BLaER1 (cell line): ENCODE measurements around the gene JAM2.

Experiments used
- H3K27ac ChIP-seq: shearing (Covaris generic); formaldehyde crosslinking; 2 replicates; pipeline ENCODE4 v1.8.1; 2022
- H3K27me3 ChIP-seq: shearing (Covaris generic); formaldehyde crosslinking; 2 replicates; pipeline ENCODE4 v1.8.1; 2022
- H3K36me3 ChIP-seq: shearing (Covaris generic); formaldehyde crosslinking; 2 replicates; pipeline ENCODE4 v1.8.1; 2022
- H3K4me1 ChIP-seq: shearing (Covaris generic); formaldehyde crosslinking; 2 replicates; pipeline ENCODE4 v1.8.1; 2022
- H3K4me2 ChIP-seq: shearing (Covaris generic); formaldehyde crosslinking; 2 replicates; pipeline ENCODE4 v1.8.1; 2022
- H3K4me3 ChIP-seq: shearing (Covaris generic); formaldehyde crosslinking; 2 replicates; pipeline ENCODE4 v1.8.1; 2022
- H3K9ac ChIP-seq: shearing (Covaris generic); formaldehyde crosslinking; 2 replicates; pipeline ENCODE4 v1.8.1; 2022
- H3K9me3 ChIP-seq: shearing (Covaris generic); formaldehyde crosslinking; 2 replicates; pipeline ENCODE4 v1.8.1; 2022
- H4K20me1 ChIP-seq: shearing (Covaris generic); formaldehyde crosslinking; 2 replicates; pipeline ENCODE4 v1.8.1; 2022
- Cebpa-rat ChIP-seq: shearing (Covaris generic); IDR thresholded peaks from 2 replicates; pipeline ENCODE4 v1.8.1; 2022

JAM2 gene

DNA sequence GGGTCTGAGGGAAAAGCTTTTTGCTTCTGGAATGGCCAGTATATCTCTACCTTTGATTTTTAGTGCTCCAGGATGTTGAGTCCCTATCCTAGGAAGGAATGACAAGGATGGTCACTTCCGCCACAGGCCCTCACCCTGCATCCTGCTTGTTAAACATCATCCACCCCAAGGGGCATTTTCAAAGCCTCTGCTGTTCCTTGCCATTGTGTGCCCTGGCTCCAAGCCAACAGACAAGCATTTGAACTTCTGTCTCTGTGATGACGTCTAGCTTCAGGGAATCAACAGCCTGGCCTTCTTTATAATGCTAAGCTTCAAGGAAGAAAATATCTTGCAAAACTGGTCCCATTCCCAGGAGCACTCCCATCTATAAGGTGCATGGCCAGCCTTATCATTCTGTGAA lies 12.3 kb upstream of the JAM2 start:
- H4K20me1 ChIP-seq: no peaks in the 10 kb centered on the region
- no peaks in the 10 kb centered on the region for H3K27me3 ChIP-seq
- H3K4me1 ChIP-seq: no peaks in the 10 kb centered on the region
- no peak overlapping the region for H3K4me3 ChIP-seq
- no peak for TF ChIP-seq Cebpa-rat
- no peaks in the 10 kb centered on the region for H3K36me3 ChIP-seq
- H3K27ac ChIP-seq: no peak overlapping the region
- H3K9ac ChIP-seq: no peak overlapping the region
- no peak overlapping the region for H3K4me2 ChIP-seq
- H3K9me3 ChIP-seq: no peaks in the 10 kb centered on the region

DNA sequence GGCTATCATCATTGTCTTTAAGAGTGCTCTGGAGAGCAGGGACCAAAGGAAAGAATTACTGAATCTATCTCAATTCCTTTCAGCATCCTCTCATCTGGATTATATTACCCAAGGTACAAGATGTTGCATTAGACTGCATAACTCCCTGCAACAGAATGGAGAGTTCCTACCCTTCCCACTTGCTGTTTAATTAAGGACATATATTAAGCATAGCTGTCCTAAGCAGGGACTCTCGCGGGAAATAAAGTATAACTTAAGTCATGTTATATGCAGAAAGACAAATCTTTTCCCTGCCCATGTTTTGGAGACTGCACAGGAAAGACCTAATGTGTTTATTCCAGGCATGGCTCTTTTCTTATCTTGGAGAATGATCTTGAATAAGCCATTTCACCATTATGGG lies 6.8 kb upstream of the JAM2 start:
- Histone ChIP-seq H4K20me1 (no peaks in the 10 kb centered on the region), H3K9me3 (no peaks in the 10 kb centered on the region), H3K4me1 (no peaks in the 10 kb centered on the region), H3K4me2 (no peak overlapping the region), H3K4me3 (no peak overlapping the region), H3K27ac (no peak overlapping the region), H3K9ac (no peak overlapping the region), H3K36me3 (no peaks in the 10 kb centered on the region), H3K27me3 (no peaks in the 10 kb centered on the region)
- no peak for TF ChIP-seq Cebpa-rat

DNA sequence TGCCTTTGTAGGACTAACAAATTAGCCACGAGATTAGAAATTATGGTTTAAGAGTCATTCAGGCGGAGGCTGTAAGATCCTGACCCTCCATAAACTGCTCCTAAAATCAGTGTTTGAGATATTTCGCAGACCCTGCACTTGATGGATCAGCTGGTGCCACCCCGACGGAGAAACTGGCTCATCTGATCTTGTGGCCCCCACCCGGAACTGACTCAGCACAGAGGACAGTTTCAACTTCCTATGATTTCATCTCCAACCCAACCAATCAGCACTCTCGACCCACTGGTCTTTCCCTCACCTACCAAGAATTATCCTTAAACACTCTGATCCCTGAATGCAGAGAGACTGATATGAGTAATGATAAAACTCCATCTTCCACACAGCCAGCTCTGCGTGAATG lies 3.7 kb upstream of the JAM2 start:
- Histone ChIP-seq H3K9ac (no peak overlapping the region), H4K20me1 (no peaks in the 10 kb centered on the region), H3K4me1 (peaks cover 21% of the 10 kb centered on the region), H3K27ac (no peak overlapping the region), H3K9me3 (no peaks in the 10 kb centered on the region), H3K36me3 (no peaks in the 10 kb centered on the region), H3K4me3 (no peak overlapping the region), H3K4me2 (no peak overlapping the region), H3K27me3 (no peaks in the 10 kb centered on the region)
- TF ChIP-seq Cebpa-rat: no peak

DNA sequence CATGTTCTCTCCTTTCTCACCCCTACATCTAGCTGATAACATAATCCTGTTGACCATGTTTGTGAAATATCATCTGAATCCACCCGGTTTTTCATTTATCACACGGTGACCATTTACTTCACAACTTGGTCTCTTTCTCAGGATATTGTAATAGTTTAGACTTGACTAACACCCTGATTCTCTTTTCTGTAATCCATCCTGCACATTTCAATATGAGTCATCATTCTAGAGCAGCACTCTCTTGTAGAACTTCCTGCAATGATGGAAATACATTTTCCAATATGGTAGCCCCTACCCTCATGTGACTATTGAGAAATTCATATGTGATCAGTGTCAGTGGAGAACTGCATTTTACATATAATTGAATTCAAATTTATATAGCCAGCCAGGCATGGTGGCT lies 2.3 kb upstream of the JAM2 start:
- no peak for TF ChIP-seq Cebpa-rat

DNA sequence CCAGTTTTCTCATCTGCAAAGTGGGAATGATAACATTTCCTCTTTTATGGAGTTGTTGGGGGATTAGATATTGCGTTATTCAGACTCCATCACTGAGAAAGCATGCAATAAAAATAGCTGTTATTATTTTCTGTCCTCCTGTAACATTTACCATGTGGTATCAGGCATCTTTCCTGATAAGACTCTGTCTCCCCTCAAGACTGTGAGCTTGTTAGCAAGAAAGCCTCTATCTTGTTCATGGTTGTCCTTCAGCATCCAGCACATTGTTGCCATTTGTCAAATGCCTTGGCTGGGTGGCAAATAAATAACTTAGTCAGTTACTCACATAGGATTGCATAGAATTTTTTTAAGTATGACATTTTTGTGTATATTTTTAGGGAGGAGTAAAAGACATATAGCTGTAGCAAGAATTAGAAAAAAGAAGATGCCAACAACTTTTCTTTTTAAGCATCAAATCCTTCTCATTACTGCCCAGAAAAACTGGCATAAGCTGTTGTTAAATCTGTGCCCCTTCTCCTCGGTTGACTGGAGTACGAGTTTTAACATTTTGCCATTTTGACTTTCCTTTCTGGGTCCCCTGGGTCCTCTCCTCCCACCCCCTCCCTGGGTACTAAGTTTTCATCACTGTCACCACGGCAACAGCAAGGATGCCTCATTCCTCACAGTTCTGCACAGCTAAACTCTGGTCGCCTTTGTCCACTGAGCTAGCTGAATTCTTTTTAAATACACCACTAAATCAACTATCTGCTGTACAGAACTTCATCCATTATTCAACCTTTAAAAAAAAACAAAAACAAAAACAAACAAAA lies 1.0 kb upstream of the JAM2 start:
- Histone ChIP-seq H4K20me1 (no peaks in the 10 kb centered on the region), H3K27ac (no peak overlapping the region), H3K4me2 (peak overlapping the region; percentile 93), H3K27me3 (no peaks in the 10 kb centered on the region), H3K9me3 (no peaks in the 10 kb centered on the region), H3K36me3 (no peaks in the 10 kb centered on the region), H3K4me1 (peaks cover 36% of the 10 kb centered on the region), H3K4me3 (peak overlapping the region; percentile 81), H3K9ac (no peak overlapping the region)
- no peak for TF ChIP-seq Cebpa-rat

More for the DNA sequence above, 2.3 kb upstream of the JAM2 start:
- H3K4me2 ChIP-seq: no peak overlapping the region
- no peaks in the 10 kb centered on the region for H3K36me3 ChIP-seq
- no peak overlapping the region for H3K9ac ChIP-seq
- H3K4me1 ChIP-seq: peaks cover 32% of the 10 kb centered on the region
- no peak overlapping the region for H3K4me3 ChIP-seq
- no peaks in the 10 kb centered on the region for H3K9me3 ChIP-seq
- H3K27ac ChIP-seq: no peak overlapping the region
- no peaks in the 10 kb centered on the region for H4K20me1 ChIP-seq
- no peaks in the 10 kb centered on the region for H3K27me3 ChIP-seq

DNA sequence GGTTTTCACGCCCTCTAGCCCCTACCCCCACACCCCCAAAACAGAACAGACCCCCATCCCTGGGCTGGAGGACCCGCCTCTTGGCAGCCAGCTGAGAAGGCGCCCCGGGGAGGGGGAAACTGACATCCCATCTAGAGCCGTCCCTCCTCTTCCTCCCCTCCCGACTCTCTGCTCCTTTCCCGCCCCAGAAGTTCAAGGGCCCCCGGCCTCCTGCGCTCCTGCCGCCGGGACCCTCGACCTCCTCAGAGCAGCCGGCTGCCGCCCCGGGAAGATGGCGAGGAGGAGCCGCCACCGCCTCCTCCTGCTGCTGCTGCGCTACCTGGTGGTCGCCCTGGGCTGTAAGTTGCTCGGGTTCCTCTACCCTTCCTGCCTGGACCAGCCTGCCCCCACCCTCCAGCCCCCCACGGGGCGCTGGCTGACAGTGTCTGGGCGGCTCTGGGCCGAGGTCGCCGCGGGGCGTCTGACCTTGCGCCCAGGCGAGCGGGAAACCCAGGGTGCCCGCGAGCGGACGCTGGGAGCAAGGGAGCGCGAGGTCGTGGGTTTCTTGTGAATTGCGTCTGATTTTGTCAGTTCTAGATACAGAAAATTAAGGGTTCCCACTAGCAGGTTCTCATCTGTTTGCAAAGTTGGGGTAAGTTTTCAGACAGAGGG lies 618 bp downstream of the JAM2 start:
- H3K9ac ChIP-seq: peak overlapping the region; percentile 82
- H3K4me3 ChIP-seq: peak overlapping the region; percentile 81
- H3K4me1 ChIP-seq: peaks cover 36% of the 10 kb centered on the region
- H3K27me3 ChIP-seq: no peaks in the 10 kb centered on the region
- peak overlapping the region; percentile 81 for H3K27ac ChIP-seq
- no peaks in the 10 kb centered on the region; the same call in 1 of the 2 replicates for H3K36me3 ChIP-seq
- no peak for TF ChIP-seq Cebpa-rat
- H3K4me2 ChIP-seq: peak overlapping the region; percentile 93
- H3K9me3 ChIP-seq: no peaks in the 10 kb centered on the region
- H4K20me1 ChIP-seq: no peaks in the 10 kb centered on the region

DNA sequence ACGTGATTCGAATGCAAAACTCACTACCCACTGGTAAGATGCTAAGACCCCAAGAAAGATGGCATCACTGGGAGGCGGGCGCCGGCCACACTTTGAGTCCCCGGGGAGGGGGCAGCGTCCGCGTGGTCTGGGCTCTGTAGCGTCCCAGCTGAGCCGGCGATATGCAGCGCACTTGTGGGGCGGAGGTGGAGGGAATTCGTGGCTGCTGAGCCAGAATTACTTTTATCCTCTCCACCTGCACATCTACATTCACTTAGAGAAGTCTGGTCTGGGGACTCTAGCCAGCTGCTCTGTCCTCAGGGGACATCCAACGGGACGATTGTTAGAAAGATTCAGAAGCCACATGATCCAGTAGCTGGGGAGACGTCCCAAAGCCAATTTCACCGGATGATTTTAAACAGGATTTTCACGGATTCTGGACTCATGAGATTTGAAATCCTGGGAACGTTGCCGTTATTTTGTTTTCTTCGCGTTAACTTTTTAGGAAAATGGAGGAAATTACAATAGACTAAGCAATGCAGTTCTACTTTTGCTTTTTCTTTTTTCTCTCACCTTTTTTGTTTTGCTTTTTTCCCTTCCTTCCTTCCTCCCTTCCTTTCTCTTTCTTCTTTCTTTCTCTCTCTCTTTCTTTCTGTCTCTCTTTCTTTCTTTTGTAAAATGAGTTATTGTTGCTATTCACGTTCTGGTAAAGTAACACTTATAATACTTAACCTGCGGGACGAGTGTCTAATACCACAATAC lies 1.3 kb downstream of the JAM2 start:
- no peaks in the 10 kb centered on the region; the same call in 1 of the 2 replicates for H3K36me3 ChIP-seq
- TF ChIP-seq Cebpa-rat: no peak
- H3K27me3 ChIP-seq: no peaks in the 10 kb centered on the region
- peak overlapping the region; percentile 82 for H3K9ac ChIP-seq
- peak overlapping the region; percentile 81 for H3K4me3 ChIP-seq
- no peaks in the 10 kb centered on the region for H4K20me1 ChIP-seq
- peak overlapping the region; percentile 81 for H3K27ac ChIP-seq
- H3K4me2 ChIP-seq: peak overlapping the region; percentile 93
- H3K9me3 ChIP-seq: no peaks in the 10 kb centered on the region
- H3K4me1 ChIP-seq: peaks cover 36% of the 10 kb centered on the region

DNA sequence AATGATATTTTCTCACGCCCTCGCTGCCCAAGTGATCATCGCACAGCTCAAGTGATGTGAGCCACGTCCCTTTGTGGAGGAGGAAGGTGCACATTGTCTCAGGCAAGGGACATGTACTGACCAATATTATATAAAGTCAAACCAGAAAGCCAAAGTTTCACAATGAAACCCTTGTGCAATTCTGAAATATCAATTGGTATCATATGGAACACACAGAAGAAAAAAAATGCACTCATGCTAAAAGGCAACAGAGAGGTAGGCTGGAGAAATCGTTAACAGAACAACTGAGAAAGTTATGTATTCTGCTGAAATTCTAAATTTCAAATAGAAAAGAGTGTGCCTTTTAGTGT lies 1.9 kb downstream of the JAM2 start:
- Histone ChIP-seq H3K4me1 (peaks cover 39% of the 10 kb centered on the region), H4K20me1 (no peaks in the 10 kb centered on the region), H3K36me3 (no peaks in the 10 kb centered on the region; the same call in 1 of the 2 replicates), H3K4me2 (peak overlapping the region; percentile 93), H3K4me3 (peak overlapping the region; percentile 81; the same call in 1 of the 2 replicates), H3K27me3 (no peaks in the 10 kb centered on the region), H3K27ac (no peak overlapping the region), H3K9me3 (no peaks in the 10 kb centered on the region), H3K9ac (no peak overlapping the region)
- TF ChIP-seq Cebpa-rat: no peak

DNA sequence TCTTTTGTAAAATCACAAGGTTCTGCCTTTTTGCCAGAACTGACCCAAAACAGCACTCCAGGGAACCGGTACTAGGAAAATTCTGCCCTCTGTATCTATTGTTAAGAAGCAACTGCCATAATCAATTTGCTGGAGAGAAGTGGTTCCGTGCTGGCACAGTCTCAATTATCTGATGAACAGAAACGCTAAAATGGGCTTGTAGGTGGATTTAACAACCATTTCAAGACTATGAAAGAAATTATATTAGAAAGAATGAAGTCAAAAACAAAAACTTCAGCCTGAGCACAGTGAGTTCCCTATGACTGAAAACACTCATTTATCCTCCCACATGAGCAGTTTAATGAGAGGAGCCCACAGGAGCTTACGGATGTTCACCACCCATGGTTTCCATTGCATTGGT lies 4.4 kb downstream of the JAM2 start:
- H3K4me3 ChIP-seq: no peak overlapping the region
- TF ChIP-seq Cebpa-rat: no peak
- no peaks in the 10 kb centered on the region for H3K27me3 ChIP-seq
- H3K4me2 ChIP-seq: no peak overlapping the region
- no peak overlapping the region for H3K9ac ChIP-seq
- H3K9me3 ChIP-seq: no peaks in the 10 kb centered on the region
- no peak overlapping the region for H3K27ac ChIP-seq
- no peaks in the 10 kb centered on the region; the same call in 1 of the 2 replicates for H3K36me3 ChIP-seq
- H4K20me1 ChIP-seq: no peaks in the 10 kb centered on the region
- H3K4me1 ChIP-seq: peaks cover 53% of the 10 kb centered on the region

DNA sequence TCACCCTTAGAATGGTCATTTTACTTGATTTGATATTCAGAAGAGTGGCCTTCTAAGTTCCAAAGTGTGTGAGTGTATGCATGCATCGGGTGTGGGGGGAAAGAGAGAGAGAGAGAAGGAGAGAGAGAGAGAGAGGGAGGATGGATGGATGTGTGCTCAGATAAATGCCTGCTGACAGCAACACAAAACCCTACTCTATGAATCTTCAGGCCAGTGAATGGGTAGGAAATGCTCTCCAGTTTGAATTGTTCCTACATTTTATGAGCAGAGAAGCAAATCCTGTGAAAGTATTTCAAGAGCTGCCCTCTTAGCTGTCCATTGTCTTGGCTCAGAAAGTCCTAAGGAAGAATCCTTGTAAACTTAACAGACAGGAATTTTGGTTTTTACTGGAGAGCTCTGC lies 7.4 kb downstream of the JAM2 start:
- Histone ChIP-seq H4K20me1 (no peaks in the 10 kb centered on the region), H3K9ac (peak overlapping the region; percentile 51), H3K4me1 (peaks cover 52% of the 10 kb centered on the region), H3K36me3 (no peaks in the 10 kb centered on the region; the same call in 1 of the 2 replicates), H3K27me3 (no peaks in the 10 kb centered on the region), H3K27ac (peak overlapping the region; percentile 29), H3K4me3 (peak overlapping the region; percentile 37; the same call in 1 of the 2 replicates), H3K4me2 (peak overlapping the region; percentile 79), H3K9me3 (peaks cover 12% of the 10 kb centered on the region; the same call in 1 of the 2 replicates)
- no peak for TF ChIP-seq Cebpa-rat
